GM12878 (cell line): ENCODE measurements around the gene DNAI7. TPM values are rescaled to one million over a fixed set of nuclear protein-coding genes. Genes with fewer than 3 reads are reported as not detected.

Experiments
- ATAC-seq: fragments of 200-7000 bp; cut with Tn5 transposase; 3 replicates; pipeline ENCODE4 v1.9.1; 2020; ENCODE audit warnings: mild to moderate bottlenecking, moderate library complexity
- BruUV-seq: library from RNA; stranded (reverse); fragments of 400-500 nt; replicated peaks from 2 replicates; lab custom pipeline; 2021; lab: Mats Ljungman, UMichigan
- CTCF ChIA-PET: fragments of 300-600 bp; sonication (Branson Sonifier 250); formaldehyde crosslinking; extraction: SDS; loops from one replicate; lab custom pipeline; 2021; ENCODE audit warnings: inconsistent platforms; lab: Yijun Ruan, JAX
- POLR2A ChIA-PET: fragments of 350-600 bp; formaldehyde crosslinking; extraction: SDS; loops from one replicate; lab custom pipeline; 2021; ENCODE audit warnings: inconsistent platforms; lab: Charles Lee
- RAD21 ChIA-PET: fragments of 300-600 bp; sonication (Branson Sonifier 250); formaldehyde crosslinking; loops from one replicate; lab custom pipeline; 2023; ENCODE audit warnings: antibody characterized with exemption; ENCODE audit not compliant: unreplicated experiment; lab: Charles Lee
- SMC1A ChIA-PET: fragments of 300-600 bp; sonication (Branson Sonifier 250); formaldehyde crosslinking; loops from one replicate; lab custom pipeline; 2023; ENCODE audit not compliant: unreplicated experiment, uncharacterized antibody; lab: Charles Lee
- DNase-seq: peaks from one replicate; pipeline ENCODE4 v3.0.0-alpha.2; 2011; ENCODE audit warnings: low read depth, low spot score
- FAIRE-seq: peaks from 3 replicates; lab custom pipeline; 2011; peaks lifted over from hg19 to GRCh38; lab: Jason Lieb, UNC
- H2AFZ ChIP-seq: 2 replicates; pipeline ENCODE4 v1.6.0; 2011; ENCODE audit warnings: low read depth, low read length, control low read depth; ENCODE audit not compliant: control insufficient read depth
- H3K27ac ChIP-seq: 2 replicates; pipeline ENCODE4 v1.5.1; 2011; ENCODE audit warnings: control low read depth; ENCODE audit not compliant: control insufficient read depth, insufficient read depth
- H3K27me3 ChIP-seq, 2 experiments: replicated peaks in 1 of 2; 2 replicates each; pipeline versions ENCODE4 v1.6.0 to v1.6.1; 2011; ENCODE audit warnings: low read length in 1 of 2; ENCODE audit not compliant: control insufficient read depth in 2 of 2, insufficient read depth in 2 of 2
- H3K36me3 ChIP-seq, 2 experiments: 2 replicates each; pipeline ENCODE4 v1.5.1; 2011; ENCODE audit warnings: low read length in 1 of 2; ENCODE audit not compliant: control insufficient read depth in 2 of 2, insufficient read depth in 2 of 2
- H3K4me1 ChIP-seq: 2 replicates; pipeline ENCODE4 v1.6.1; 2011; ENCODE audit warnings: mild to moderate bottlenecking, low read length, moderate library complexity, mixed read lengths; ENCODE audit not compliant: control insufficient read depth, insufficient read depth
- H3K4me2 ChIP-seq: 2 replicates; pipeline ENCODE4 v1.6.0; 2011; ENCODE audit warnings: control low read depth; ENCODE audit not compliant: control insufficient read depth, insufficient read depth
- H3K4me3 ChIP-seq: fragments of 200-600 bp; sonication (generic); 2 replicates; pipeline ENCODE4 v1.5.1; 2016
- H3K79me2 ChIP-seq: 2 replicates; pipeline ENCODE4 v1.6.0; 2011; ENCODE audit warnings: low read length; ENCODE audit not compliant: control insufficient read depth, insufficient read depth
- H3K9ac ChIP-seq: 2 replicates; pipeline ENCODE4 v1.8.0; 2011; ENCODE audit warnings: low read length, control low read depth, mixed read lengths; ENCODE audit not compliant: control insufficient read depth, insufficient read depth
- H3K9me3 ChIP-seq: replicated peaks from 3 replicates; pipeline ENCODE4 v1.5.1; 2011; ENCODE audit warnings: mild to moderate bottlenecking, low read length; ENCODE audit not compliant: control insufficient read depth, insufficient read depth
- H4K20me1 ChIP-seq: 2 replicates; pipeline ENCODE4 v1.6.0; 2011; ENCODE audit not compliant: control insufficient read depth, insufficient read depth
- BCL3 ChIP-seq: IDR thresholded peaks from 2 replicates; pipeline ENCODE4 v1.6.1; 2011; ENCODE audit warnings: borderline replicate concordance, low read depth, mild to moderate bottlenecking, moderate library complexity, low read length; ENCODE audit not compliant: insufficient read depth, poor library complexity, severe bottlenecking
- CTCF ChIP-seq, 3 experiments: IDR thresholded peaks in 2 of 3; conservative IDR thresholded peaks in 1 of 3; 2 replicates each; pipeline ENCODE4 v1.5.1; 2011; ENCODE audit warnings: low read depth in 3 of 3, low read length in 3 of 3, mild to moderate bottlenecking in 3 of 3, control low read depth in 2 of 3, moderate library complexity in 2 of 3, inconsistent platforms in 1 of 3, mixed read lengths in 1 of 3; ENCODE audit not compliant: control insufficient read depth in 2 of 3, insufficient read depth in 1 of 3; ENCODE audit errors: extremely low read depth in 1 of 3
- RAD51 ChIP-seq: fragments of 450-650 bp; IDR thresholded peaks from 2 replicates; pipeline ENCODE4 v1.6.1; 2016; ENCODE audit warnings: moderate library complexity, mild to moderate bottlenecking, inconsistent platforms
- RFX5 ChIP-seq: IDR thresholded peaks from 2 replicates; pipeline ENCODE4 v1.6.1; 2011; ENCODE audit warnings: low read depth, low read length, improper control_type of control experiment
- STAT1 ChIP-seq: fragments of 450-650 bp; conservative IDR thresholded peaks from 2 replicates; pipeline ENCODE4 v1.6.1; 2014; ENCODE audit warnings: antibody characterized with exemption, mild to moderate bottlenecking
- ZBED1 ChIP-seq: IDR thresholded peaks from 2 replicates; pipeline ENCODE4 v1.6.1; 2016; ENCODE audit warnings: borderline replicate concordance
- ZBTB33 ChIP-seq: fragments of 450-650 bp; IDR thresholded peaks from 2 replicates; pipeline ENCODE4 v1.6.1; 2017; ENCODE audit warnings: mild to moderate bottlenecking
- WGBS: methylation state at CpG from one replicate; pipeline ENCODE4 v1.1.6; 2016; ENCODE audit warnings: low lambda C conversion rate; ENCODE audit not compliant: insufficient replicate concordance, insufficient coverage; ENCODE audit errors: missing lambda C conversion rate; 5-methylcytosine and 5-hydroxymethylcytosine counted together
- in situ Hi-C: fragments of 300-500 bp; cut with MboI; formaldehyde crosslinking; loops from 9 replicates; pipeline ENCODE4 v1.14.3; 2018; ENCODE audit warnings: mixed read lengths
- intact Hi-C: fragments of 100-400 bp; cut with micrococcal nuclease; formaldehyde crosslinking; loops from one replicate; pipeline ENCODE4 v1.14.2; 2022; ENCODE audit not compliant: unreplicated experiment
- polyA plus RNA-seq, 11 experiments: library from polyadenylated mRNA; depleted of rRNA in 4 of 11; unstranded in 6 of 11; stranded (reverse) in 5 of 11; fragments of >200 nt; fragmentation: Nextera tagmentation in 4 of 11; fragmentation: Illumina TruSeq in 1 of 11; extraction: Ambion mirVana in 4 of 11; extraction: Trizol in 1 of 11; gene quantifications; 1 replicate in 1 of 11; 2 replicates in 10 of 11; pipeline versions ENCODE4 v1.2.1 to v1.2.3, GENCODE V29; 2011 to 2016; ENCODE audit warnings: inconsistent platforms in 2 of 11, missing spikeins in 2 of 11, low read depth in 1 of 11
- total RNA-seq, 4 experiments: library from RNA; depleted of rRNA in 3 of 4; stranded (reverse); fragments of >200 nt in 3 of 4; fragmentation: Illumina TruSeq in 1 of 4; extraction: Trizol in 1 of 4; gene quantifications; 2 replicates each; pipeline versions ENCODE4 v1.2.1 to v1.2.3, GENCODE V29; 2013 to 2021

DNAI7 gene
- total and polyA plus RNA-seq, 10 of the 15 experiments (the other 5 are each of a cell fraction or from before 2014, with no cell fraction given) = 0.05 to 0.48 (median 0.13) TPM; not detected in 4

- in situ Hi-C loops = no loop called here
- Histone ChIP-seq H3K27me3 (no peaks in the 10 kb centered on the region), H3K36me3 (peaks cover 14 to 56% of the 10 kb centered on the region in 2 experiments), H3K9me3 (no peaks in the 10 kb centered on the region), H4K20me1 (no peaks in the 10 kb centered on the region), H3K4me1 (peaks cover 7% of the 10 kb centered on the region), H3K9ac (no peak overlapping the region), H3K79me2 (no peaks in the 10 kb centered on the region), H3K4me2 (no peak overlapping the region), H2AFZ (no peak overlapping the region), H3K27ac (no peak overlapping the region), H3K4me3 (no peak overlapping the region)
- ChIA-PET SMC1A (no interaction called here), POLR2A (no interaction called here), RAD21 (no interaction called here), CTCF (no interaction called here)
- 95% methylated on average over 2 of the region's 2 CpGs for WGBS
- intact Hi-C loops = no loop called here
- FAIRE-seq = no peak
- ATAC-seq = peak; percentile 28; the same call in 1 of the 3 replicates
- no TSS peak for BruUV-seq
- DNase-seq = no peak
- no peak for TF ChIP-seq STAT1
- no peak for TF ChIP-seq ZBED1
Measured at GRCh38 chr12:25084816-25085215, 110.1 kb downstream of the DNAI7 start.

- H3K9me3 ChIP-seq = no peaks in the 10 kb centered on the region
- intact Hi-C loops (no loop called here), in situ Hi-C loops (no loop called here)
- POLR2A ChIA-PET = interaction anchor here (0.7 kb wide), 1 partner anchor 21 kb away, joined by 3 read pairs; no protein-coding TSS in a partner anchor
- no TSS peak for BruUV-seq
- ATAC-seq (no peak), FAIRE-seq (no peak), DNase-seq (no peak)
- no peak overlapping the region for H3K4me2 ChIP-seq
- no peak overlapping the region for H2AFZ ChIP-seq
- TF ChIP-seq CTCF (IDR thresholded peaks at IDR 0.05 in 2 of 3, conservative IDR thresholded peaks at IDR 0.05 in 1 of 3; ENCODE audit: control insufficient read depth in 2 of 3, extremely low read depth in 1 of 3, insufficient read depth in 1 of 3, low read depth in 3 of 3, low read length in 3 of 3) (no peak), RFX5 (no peak), ZBTB33 (no peak), BCL3 (no peak), RAD51 (no peak)
- CTCF ChIA-PET = interaction anchor here (2.0 kb wide), 2 partner anchors 9 to 91 kb away, joined by 5 to 9 read pairs; no protein-coding TSS in a partner anchor
- H3K4me3 ChIP-seq = no peak overlapping the region
- 90% methylated on average over 5 of the region's 5 CpGs for WGBS
- no peaks in the 10 kb centered on the region for H3K4me1 ChIP-seq
- SMC1A ChIA-PET = interaction anchor here (0.6 to 2.3 kb wide), 11 partner anchors 10 to 1417 kb away, joined by 3 to 11 read pairs (median 3); no protein-coding TSS in a partner anchor
- no peaks in the 10 kb centered on the region for H3K79me2 ChIP-seq
- H3K27me3 ChIP-seq = no peaks in the 10 kb centered on the region
- no peaks in the 10 kb centered on the region for H4K20me1 ChIP-seq
- no peak overlapping the region for H3K27ac ChIP-seq
- RAD21 ChIA-PET = interaction anchor here (0.9 to 1.3 kb wide), 2 partner anchors 91 to 92 kb away, joined by 3 read pairs; no protein-coding TSS in a partner anchor
- H3K9ac ChIP-seq = no peak overlapping the region
- peaks cover 16 to 53% of the 10 kb centered on the region in 2 experiments for H3K36me3 ChIP-seq
Measured at GRCh38 chr12:25083211-25083610, 111.7 kb downstream of the DNAI7 start.
